Subcutaneous adipose tissue (tissue), 4 donors: ENCODE data around the gene SHOC1. TPM values are rescaled to one million over a fixed set of nuclear protein-coding genes. Genes with fewer than 3 reads are reported as not detected.

Source experiments
- CTCF ChIP-seq: fragments of 450-650 bp; IDR thresholded peaks from one replicate; pipeline ENCODE4 v1.5.1; 2016; ENCODE audit warnings: low read depth, mild to moderate bottlenecking, control low read depth, antibody characterized with exemption, moderate library complexity
- total RNA-seq, 4 donors: library from RNA; depleted of rRNA; stranded (reverse); fragments of >200 nt; gene quantifications; one replicate each; pipeline ENCODE4 v1.1.0, GENCODE V29; 2016

The SHOC1 gene
- total RNA-seq, 4 donors from 2014 or later, result not detected

DNA sequence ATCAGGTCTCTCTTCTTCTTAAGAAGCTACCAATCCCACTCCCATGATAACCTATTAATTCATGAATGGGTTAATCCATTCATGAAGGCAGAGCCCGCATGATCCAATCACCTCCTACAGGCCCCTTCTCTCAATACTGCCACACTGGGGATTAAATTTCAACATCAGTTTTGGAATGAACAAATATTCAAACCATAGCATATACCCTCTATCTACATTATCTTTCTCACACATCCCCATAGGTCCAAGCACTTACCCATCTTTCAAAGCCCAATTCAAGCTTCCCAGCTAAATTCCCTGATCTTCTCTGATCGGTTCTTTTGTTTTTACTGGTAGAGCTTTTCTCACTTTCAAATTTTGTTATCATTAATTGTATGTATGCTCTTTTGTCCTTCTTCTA is 10.5 kb upstream of the SHOC1 start:
- TF ChIP-seq CTCF, result no peak

- no peak for TF ChIP-seq CTCF
Measured at GRCh38 chr9:111804636-111805035, 9.9 kb upstream of the SHOC1 start.

DNA sequence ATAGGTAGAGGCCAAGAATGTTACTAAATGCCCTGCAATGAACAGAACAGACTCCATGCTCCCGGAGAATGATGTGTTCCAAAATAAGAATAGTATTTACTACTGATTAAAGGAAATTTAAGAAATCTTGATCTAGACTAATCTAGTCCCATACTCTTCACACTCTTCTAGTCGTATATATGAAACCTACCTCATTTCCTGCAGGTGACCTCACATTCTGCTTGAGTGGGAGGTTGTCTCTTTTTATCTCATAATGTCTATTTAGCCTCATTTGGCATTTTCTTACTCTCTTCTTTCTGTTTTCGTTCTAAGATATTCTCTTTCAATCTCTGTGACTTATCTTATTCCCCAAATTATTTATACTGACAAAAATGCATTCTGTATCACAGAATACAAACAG is 9.2 kb upstream of the SHOC1 start:
- no peak for TF ChIP-seq CTCF

GRCh38 chr9:111799915-111800526 is 5.3 kb upstream of the SHOC1 start:
- TF ChIP-seq CTCF, result no peak

GRCh38 chr9:111799506-111799905 is 4.8 kb upstream of the SHOC1 start:
- no peak for TF ChIP-seq CTCF

- no peak for TF ChIP-seq CTCF
Measured at GRCh38 chr9:111798786-111799185, 4.0 kb upstream of the SHOC1 start.

DNA sequence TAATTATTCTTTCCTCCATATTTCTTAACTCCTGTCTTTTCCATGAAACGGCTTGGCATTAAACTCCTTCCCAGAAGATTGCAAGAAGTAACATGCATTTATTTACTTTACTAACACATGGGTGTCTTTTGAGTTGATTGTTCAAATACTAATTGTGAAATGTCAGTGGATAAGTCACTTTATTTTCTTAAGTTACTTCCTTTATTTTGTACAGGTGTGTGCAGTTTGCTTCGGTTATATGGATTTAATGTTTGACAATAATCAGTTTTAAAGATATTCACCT is 761 bp upstream of the SHOC1 start:
- no peak for TF ChIP-seq CTCF
